HG02840 (cell line): ENCODE results near the gene KANK2.

Source experiments
- ATAC-seq: cut with Tn5 transposase; IDR thresholded peaks from one replicate; pipeline ENCODE4 v1.9.1; 2021; ENCODE audit warnings: mild to moderate bottlenecking, moderate library complexity, moderate number of reproducible peaks; ENCODE audit not compliant: unreplicated experiment, low FRiP score

Gene KANK2

DNA sequence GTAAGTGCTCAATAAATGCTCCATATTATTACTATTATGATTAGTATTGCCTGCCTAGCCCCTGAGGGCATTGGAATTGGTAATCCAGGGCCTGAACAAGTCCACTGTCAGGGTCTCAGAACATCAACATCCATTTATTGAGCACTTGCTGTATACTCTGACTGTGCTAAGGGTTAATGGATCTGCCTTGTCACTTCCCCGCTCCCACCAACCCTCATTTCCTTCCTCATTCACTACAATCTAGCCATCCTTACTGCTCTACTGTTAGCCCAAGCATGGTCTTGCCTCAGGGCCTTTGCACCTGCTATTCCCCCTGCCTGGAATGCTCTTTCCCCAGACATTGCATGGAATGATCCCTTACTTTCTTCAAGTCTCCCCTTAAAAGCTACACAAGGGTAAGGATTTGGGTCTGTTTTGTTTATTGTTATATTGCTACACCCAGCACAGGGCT is 29.4 kb upstream of the KANK2 start:
- no peak for ATAC-seq

DNA sequence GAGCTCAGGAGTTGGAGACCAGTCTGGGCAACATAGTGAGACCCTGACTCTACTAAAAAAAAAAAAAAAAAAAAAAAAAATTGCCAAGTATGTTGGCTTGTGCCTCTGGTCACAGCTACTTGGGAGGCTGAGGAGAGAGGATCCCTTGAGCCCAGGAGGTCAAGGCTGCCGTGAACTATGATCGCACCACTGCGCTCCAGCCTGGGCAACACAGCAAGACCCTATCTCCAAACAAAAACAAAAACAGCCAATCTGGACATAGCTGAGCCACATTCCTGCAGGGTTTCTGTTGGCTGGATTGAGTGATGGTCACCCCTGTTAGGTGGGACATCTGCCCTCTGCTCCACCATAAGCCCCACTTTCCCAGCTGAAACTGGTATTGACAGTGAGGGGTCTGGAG is 28.5 kb upstream of the KANK2 start:
- ATAC-seq = no peak

DNA sequence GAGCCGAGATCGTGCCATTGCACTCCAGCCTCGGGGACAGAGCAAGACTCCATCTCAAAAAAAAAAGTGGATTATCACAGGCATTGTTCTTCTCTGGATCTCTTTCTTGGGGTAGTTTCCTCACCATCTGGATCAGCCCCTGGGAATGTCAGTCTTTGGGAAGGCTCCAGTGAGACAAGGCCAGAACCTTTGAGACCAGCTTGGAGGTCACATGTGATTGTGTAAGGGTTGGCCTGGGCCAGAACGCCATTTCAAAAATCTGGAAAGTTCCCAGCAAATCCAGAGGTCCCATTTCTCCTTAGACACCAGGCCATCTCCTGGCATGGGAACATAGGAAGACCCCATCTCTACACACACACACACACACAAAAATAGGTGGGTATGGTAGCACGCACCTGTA is 27.8 kb upstream of the KANK2 start:
- ATAC-seq = no peak

DNA sequence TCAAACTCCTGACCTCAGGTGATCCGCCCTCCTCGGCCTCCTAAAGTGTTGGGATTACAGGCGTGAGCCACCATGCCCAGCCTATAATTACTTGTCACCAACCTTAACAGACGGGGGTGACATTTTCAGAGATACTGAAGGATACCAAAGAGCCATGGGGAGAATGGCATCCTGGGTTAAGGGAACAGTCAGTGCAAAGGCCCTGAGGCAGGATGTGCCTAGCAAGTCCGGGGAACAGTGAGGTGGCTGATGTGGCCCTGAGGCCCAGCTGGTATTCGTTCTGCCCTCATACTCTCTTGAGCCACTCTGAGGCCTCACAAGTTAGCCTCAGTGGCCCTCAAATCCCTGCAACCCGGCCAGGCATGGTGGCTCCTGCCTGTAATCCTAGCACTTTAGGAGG is 27.1 kb upstream of the KANK2 start:
- ATAC-seq = no peak

DNA sequence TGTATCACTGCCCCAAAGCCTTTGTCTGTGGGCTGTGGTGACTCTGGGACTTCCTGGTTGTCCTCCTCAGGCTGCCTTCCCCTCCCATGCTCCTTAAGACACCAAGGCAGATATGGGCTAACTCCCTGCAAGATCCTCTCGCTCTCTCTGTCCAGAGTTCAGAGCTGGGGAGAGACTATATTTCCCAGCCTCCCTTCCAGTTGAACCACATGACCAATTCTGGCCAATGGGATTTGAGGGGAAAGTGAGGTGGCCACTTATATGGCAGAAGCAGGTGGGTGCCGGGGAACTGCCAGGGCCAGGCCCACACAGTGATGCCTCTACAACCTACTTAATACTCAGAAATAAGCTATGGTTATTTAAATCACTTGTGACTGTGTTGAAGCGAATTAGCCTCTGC is 25.9 kb upstream of the KANK2 start:
- ATAC-seq = no peak

DNA sequence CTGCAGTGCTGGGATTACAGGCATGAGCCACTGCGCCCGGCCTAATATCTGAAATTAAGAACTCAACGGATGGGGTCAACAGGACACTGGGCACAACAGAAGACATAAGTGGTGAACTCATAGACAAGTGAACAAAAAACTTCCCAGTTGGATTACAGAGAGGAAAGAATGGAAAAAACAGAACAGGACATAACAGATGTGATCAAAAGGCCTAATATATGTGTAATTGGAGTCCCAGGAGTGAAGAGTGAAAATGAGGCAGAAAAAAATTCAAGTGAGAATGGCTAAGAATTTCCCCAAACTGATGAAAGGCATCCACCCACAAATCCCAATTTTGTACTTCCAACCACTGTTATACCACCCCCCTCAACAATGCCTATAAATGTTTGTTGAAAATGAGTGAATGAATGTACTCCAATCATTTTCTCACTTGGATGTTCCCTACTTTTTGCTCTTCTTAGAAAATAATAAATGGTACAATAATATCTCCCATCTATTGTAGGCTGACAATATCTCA is 23.8 kb upstream of the KANK2 start:
- no peak for ATAC-seq

DNA sequence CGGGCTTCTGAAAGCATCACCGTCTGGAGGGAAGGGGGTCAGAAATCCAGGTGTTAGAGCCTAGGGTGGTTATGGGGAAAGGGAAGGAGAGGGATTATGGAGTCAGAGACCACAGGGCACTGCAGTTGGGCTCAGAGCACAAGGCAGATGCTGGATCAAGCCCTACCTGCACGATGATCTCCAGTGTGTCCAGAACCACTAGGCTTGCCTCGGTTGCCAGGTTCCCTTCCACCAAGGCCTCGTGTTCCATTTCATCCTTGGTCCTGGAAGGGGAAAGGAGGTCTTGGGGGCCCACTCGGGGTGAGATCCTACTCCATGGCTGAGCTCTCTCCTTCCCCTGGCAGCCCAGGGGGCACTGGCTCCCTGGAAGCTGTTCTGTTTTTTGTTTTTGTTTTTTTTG is 17.0 kb upstream of the KANK2 start:
- ATAC-seq = no peak

DNA sequence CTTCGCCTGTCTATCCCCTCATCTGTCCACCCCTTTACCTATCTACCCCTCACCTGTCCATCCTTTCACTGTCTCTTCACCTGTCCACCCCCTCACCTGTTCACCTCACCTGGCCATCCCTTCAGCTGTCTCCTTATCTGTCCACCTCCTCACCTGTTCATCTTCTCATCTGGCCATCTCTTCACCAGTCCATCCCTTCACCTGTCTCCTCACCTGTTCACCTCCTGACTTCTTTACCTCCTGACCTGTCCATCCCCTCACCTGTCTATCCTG is 13.2 kb upstream of the KANK2 start:
- no peak for ATAC-seq

DNA sequence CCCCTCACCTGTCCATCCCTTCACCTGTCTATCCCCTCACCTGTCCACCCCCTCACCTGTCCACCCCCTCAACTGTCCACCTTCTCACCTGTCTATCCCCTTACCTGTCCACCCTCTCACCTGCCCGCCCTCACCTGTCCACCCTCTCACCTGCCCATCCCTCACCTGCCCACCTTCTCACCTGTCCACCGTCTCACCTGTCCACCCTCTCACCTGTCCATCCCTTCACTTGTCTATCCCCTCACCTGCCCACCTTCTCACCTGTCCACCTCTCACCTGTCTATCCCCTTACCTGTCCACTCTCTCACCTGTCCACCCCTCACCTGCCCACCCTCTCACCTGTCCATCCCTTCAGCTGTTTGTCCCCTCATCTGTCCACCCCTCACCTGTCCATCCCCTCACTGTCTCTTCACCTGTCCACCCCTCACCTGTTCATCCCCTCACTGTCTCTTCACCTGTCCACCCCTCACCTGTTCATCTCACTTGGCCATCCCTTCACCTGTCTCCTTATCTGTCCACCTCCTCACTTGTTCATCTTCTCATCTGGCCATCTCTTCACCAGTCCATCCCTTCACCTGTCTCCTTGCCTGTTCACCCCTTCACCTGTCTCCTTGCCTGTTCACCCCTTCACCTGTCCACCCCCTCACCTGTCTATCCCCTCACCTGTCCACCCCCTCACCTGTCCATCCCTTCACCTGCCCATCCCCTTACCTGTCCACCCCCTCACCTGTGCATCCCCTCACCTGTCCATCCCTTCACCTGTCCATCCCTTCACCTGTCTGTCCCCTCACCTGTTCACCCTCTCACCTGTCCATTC is 12.7 kb upstream of the KANK2 start:
- no peak for ATAC-seq

DNA sequence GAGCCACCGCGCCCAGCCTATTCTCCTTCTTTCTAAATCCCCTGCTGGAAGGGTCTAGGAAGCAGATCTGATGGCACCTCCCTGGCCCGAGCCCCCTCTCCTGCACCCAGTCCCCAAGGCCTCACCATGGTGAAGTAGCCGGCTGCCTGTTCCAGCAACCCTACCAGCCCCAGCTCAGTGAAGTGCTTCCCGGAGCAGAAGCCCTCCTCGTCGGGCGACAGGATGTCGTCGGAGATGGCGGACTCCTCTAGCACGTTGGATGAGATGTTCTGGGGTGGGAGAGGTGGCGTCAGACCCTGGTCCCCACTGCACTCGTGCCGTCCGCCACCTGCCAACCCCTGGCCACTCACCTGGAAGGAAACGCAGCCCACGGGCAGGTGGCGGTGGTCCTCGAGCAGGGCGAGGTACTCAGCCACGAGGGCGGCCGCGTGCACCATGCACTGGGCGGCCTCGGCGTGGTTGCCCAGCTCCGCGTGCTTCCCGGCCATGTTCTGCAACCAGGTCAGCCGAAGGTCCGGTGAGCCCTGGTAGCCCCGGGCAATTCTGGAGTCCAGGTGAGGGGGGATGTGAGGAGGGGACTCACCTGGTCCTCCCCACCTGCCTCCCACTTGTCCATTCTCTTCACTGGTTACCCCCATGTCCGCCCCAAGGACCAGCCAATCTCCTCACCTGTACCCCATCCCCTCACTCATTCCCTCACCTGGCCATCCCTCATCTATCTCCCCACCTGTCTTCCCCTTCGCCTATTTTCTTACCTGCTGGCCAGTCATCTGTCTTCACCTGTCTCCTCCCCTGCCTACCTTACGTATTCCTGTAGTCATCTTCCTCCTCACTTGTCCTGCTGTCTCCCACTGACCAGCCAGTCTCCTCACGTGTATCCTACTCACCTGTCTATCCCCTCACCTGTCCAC is 11.5 kb upstream of the KANK2 start:
- no peak for ATAC-seq

DNA sequence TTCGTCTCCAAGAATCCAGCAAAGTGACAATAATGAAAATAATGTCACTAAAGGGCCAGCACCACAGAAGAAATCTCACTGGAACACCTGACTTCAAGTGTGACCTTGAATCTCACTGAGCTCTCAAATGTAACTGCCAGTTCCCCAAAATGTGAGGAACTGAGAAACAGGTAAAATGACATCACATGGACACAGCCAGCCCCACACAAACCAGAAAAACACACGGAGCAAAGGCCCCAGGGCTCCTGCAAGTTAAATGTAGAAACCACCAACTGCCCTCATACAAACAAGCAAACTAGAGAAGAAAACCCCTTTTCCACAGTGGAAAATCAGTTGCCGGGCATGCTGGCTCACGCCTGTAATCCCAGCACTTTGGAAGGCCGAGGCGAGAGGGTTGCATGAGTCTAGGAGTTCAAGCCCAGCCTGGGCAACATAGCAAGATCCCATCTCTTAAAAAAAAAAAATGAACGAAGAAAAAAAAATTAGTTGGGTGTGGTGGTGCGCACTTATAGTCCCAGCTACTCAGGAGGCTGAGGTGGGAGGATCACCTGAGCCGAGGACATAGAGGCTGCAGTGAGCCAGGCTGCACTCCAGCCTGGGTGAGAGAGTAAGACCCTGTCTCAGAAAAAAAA is 8.7 kb upstream of the KANK2 start:
- no peak for ATAC-seq

DNA sequence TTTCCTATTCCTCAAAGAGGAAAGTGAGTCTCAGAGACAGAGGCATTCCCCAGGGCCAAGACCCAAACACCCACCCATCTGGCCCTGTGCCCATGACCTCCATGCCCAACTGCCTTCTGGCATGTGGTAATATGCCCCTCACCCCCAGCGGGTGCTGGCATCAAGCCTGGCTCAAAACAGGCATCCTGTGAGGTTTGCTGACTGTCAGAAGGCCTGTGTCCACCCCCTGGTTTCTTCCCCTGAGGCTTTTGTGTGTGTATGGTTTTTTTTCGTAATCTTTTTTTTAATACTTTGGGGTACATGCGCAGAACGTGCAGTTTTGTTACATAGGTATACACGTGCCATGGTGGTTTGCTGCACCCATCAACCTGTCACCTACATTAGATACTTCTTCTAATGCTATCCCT is 7.6 kb upstream of the KANK2 start:
- no peak for ATAC-seq

DNA sequence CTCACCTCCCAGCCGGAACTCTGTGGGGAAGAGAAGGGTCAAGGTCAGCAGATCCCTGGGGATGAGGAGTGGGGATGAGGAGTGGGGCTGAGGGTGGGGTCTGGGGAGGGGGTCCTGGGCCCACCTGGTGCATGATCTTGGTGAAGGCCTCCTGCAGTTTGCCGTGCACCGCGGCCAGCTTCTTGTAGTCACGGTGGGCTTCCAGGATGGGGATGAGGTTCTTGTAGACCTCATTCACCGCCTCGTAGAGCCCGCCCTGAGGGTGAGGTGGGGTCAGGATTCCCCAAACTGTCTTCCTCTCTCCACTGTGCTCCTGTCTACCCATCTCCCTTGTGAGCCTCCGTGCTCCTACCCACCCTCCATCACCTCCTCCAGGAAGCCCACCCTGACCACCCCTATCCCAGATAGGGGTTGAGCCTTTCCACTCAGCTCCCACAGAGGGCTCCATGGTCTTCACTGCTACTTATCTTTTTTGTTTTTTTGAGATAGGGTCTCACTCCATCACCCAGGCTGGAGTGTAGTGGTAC is 6.8 kb upstream of the KANK2 start:
- no peak for ATAC-seq

DNA sequence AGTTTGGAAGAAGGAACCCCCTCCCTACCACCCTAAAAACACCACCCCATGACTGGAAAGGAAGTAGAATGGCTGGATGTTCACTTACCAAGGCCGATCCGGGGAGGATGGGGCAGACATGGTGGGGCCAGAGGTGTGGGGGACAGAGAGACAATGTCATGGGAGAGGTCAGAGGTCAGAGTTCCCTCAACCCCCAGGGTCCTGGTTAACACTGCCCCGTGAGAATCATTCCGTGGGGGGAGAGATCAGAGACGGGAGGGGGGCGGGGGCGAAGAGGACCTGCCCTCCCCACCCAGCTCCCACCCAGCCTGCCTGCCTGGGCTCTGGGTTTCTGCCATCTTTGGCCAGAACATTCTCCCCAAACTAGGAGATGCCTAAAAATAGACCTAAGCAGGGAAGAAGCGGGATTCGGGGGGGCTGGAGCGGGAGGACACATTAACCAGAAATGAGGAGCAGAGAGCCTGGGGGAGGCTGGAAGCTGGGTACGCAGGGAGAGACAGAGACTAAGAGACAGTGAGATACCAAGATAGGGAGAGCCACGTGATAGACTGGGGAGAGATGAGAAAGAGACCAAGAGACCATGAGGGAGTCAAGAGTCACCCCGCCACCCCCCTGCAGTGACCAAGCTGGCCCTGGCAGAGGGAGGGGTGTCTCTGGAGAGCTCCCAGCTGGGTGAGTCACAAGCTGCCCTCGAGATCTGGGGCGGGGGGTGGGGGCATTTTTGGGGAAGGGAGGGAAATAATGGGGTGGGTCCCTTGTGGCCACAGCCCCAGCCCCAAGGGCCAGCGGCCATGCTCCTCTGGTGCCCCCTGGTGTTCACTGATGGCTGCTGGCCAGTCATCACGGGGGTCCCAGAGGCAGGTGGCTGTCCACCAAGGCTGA is 6.1 kb upstream of the KANK2 start:
- no peak for ATAC-seq

DNA sequence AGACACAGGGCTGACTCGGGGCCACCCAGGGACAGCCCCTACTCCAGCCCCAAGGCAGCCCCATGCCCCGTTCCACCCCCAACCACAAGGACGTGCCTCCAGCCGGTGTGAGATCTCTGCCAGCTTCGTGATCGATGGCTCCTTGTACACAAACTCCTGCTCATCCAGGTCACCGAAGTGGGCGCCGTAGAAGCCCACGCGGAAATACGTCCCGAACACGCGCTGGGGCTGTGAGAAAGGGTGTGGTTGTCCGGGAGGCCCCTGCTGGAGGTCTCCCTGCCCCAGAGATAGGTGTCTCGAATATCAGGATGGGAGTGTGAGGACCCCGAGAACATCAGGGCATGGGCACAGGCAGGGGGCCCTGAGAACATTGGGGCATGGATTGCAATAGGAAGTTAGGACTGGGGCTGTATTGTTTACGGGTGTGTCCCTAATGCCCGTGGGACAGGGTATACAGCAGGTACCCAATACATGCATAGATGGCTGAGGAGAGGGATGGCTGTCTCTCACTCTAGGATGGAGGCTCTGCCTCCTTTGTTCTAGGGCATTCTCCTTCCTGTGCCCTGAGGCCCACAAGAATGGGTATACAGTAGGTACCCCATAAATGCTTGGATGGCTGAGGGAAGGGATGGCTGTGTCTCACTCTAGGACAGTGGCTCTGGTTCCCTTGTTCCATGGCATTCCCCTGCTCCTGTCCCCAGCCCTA is 5.3 kb upstream of the KANK2 start:
- no peak for ATAC-seq

DNA sequence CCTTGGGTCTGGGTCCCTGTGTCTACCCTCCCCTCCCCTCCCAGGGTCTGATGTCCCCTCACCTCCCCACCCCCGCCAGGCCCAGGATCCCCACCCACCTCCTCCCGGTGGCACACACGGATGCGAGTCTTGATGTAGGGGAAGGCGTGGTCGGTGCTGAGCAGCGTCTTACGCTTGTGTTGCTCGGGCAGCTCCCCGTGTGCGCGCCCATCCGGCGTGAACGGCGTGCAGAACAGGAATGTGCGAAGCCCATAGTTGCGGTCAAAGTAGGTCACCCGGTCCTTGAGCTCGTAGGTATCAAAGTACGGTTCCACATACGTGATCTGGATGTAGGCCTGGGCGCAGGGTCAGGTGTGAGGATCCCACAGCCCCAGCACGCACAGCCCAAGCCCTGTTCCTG is 4.4 kb upstream of the KANK2 start:
- no peak for ATAC-seq

DNA sequence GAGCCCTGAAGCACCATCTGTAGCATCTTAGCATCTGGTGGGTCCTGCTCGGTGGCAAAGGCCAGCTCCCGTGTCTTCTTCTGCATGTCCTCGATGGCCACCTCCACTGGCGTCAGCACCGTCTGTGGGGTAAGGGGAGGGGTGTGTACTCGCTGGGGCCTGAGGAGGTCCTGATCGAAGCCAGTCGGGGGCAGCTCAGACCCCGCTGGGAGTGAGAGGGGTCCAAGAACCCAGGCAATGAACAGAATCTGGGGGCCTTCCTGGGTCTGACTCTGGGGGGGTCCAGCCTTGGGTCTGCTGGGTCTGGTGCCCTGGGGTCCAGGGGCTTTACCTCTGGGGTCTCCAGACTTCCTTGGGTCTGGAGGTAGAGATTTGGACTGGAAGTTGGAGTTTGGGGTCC is 3.6 kb upstream of the KANK2 start:
- ATAC-seq = no peak

DNA sequence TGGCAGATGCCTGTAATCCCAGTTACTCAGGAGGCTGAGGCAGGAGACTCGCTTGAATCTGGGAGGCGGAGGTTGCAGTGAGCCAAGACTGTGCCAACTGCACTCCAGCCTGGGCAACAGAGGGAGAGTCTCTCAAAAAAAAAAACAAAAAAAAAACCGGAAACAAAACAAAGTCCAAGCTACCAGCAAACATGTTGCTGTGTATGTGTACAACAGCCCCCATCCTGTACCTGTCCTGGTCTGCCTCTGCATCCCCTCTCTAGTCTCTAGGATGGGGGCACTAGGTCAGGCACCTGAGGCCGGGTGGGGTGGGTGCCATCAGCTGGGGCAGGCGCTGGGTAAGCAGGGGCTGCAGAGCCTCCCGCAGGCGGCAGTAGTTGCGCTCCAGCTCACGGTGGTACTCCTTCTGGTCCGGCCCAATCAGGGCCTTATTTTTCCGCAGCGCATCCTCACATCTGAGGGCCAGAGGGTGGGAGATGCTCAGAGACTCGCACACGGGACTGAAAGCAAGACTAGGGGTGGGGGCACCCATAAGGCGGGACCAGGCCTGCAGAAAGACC is 2.8 kb upstream of the KANK2 start:
- ATAC-seq = no peak

DNA sequence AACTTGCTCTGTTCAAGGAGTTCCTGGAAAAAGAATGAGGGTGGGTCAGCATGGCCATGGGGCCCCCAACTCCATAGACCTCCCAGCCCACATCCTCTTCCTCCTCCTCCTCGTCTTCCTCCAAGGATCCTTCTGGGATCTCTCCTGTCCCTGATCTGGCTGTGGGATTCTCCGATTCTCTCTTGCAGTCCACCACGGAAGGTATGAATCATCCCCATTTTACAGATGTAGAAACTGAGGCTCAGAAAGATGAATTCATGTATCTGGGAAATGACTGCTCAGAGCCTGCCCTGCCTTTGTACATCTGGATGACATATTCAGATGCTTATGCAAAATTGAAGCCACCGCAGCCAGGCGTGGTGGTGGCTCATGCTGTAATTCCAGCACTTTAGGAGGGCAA is 2.2 kb upstream of the KANK2 start:
- no peak for ATAC-seq
